Measurements from ENCODE around the gene CHD6.

CHD6 gene

GRCh38 chr20:41390889-41391288 is 227.3 kb downstream of the CHD6 start:
- DNase-seq: no peak

- no peak for DNase-seq
These were observed 230.7 kb downstream of the CHD6 start for GRCh38 chr20:41387444-41387851.

- no peak for DNase-seq
These were observed 231.4 kb downstream of the CHD6 start for GRCh38 chr20:41386502-41387427.

DNA sequence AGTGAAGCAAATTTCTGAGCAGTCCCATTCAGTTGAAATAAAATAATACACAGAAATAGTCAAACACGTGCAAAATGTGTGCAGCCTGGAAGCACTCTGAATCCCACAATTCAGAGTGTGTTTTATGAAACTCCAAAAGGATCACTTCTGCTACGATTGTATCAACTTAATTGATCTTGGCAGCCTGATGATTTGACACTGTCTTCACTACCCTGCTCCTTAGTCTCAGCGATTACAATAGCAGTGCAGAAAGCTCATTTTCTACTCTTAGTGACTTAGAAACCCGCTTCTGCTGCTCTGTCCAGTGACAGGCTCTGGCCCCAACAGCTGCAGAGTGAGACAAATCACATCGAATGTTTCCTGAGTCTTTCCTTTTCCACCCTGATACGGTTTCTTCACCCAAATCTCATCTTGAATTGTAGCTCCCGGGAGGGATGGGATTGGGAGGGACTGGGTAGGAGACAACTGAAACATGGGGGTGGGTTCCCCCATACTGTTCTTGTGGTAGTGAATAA is 235.3 kb downstream of the CHD6 start:
- DNase-seq: no peak

- no peak for DNase-seq
These were observed 237.5 kb downstream of the CHD6 start for GRCh38 chr20:41380551-41381193.

DNA sequence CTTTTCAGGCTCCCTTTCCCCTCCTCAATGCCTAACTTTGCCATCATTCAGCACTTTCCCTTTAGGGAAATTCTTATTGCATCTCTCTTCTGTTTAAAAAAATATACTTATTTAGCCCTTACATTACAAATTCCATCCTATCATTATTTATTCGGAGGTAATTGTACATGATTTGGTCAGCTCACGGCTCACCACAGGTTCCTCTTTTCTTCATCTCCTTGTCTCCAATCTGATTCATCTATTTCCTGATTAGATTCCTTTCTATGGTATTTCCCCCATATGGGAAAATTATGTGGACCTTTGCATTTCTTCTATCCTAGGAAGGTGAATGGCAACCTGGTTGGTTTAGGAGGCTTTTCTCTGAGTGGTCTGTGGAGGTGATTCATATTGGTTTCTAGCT is 238.6 kb downstream of the CHD6 start:
- DNase-seq: no peak

GRCh38 chr20:41377275-41377674 is 240.9 kb downstream of the CHD6 start:
- no peak for DNase-seq

DNA sequence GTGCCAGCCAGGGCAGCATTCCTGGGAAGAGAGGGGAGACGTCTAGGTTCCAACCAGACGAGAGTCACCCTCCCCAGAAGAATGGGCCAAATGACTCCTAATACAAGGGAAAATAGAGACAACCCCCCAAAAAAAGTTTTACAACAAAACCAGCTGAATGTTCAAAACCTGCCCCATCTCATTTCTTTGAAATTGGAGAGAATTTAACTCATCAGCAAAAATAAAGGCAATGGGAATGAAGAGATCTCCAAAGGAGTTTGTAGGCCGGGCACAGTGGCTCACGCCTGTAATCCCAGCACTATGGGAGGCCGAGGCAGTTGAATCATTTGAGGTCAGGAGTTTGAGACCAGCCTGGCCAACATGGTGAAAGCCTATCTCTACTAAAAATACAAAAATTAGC is 241.8 kb downstream of the CHD6 start:
- no peak for DNase-seq

GRCh38 chr20:41375846-41376245 is 242.3 kb downstream of the CHD6 start:
- DNase-seq: no peak

GRCh38 chr20:41373931-41374920 is 244.0 kb downstream of the CHD6 start:
- no peak for DNase-seq

DNA sequence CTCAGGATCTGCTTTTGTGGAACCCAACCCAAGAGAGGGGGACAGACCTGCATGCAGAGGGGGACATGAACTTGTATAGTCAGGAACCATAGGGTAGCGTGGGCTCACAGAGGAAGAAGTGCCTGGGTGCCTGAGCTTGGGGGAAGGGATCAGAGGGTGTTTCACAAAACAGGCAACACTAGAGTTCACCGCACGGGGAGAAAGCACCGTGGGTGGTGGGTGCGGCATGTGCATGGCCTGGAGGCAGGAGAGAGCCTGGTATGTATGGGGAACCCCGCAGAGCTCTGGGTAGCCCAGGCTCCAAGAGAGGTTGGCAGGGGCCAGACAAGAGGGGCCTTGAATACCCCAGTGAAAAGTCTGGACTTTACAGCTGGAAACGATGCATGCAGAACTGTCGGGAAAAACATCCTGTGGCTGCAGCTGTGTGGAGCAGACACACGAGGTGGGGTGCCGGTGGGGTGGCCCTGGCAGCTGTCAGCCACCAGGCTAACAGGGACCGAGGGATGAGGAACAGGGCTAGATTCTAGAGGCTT is 244.9 kb downstream of the CHD6 start:
- no peak for DNase-seq

DNA sequence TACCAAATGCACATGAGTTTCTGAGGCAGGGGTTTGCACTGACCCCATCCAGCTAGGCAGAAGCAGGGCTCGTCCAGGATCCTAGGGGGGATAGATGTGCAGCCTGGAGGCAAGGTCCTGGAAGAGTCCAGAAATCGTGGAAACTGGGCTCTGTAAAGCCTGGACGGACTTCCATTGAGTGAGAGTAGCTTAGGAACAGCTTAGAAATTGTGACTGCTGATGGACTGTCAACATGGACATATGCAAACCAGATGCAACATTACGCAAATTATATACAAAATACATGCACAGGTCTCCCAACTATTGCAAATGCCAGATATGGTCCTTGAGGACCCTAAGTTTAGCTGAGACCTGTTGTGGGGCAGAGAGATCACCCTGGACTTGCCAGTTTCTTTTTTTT is 246.8 kb downstream of the CHD6 start:
- no peak for DNase-seq

DNA sequence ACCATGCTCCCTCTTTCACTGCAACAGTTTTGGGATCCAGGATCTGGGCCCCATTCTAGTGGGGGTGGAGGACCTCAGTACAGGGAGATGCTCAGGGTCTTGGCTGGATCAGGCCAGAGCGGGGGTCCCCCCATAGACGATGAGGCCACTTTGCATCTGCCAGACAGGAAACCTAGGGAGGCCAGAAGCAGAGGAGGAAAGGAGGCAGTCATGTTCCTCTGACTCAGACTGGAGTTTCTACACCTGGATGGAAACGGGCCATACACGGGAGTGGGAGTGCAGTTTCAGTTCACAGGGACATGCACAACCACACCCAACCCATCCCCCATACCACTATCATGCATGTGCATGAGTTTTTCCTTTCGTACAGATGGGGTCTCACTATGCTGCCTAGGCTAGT is 248.0 kb downstream of the CHD6 start:
- no peak for DNase-seq

DNA sequence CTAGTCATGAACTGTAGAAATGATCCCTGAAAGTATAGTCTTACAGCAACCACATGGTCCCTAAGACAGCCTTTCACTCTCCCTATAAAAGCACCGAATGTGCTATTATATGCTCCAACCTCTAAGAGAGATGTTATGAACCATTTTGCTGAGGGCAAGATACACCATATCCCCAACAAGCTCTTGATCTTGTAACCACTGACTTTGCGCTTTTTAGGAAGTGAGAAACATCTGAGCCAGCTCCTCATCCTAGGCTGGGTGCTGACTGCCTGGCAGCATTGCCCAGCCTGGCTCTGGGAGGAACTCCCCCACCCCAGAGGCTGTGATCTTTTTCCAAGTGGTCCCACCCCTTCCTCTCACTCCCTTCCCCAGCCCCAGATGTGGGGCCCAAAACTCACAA is 248.5 kb downstream of the CHD6 start:
- no peak for DNase-seq

DNA sequence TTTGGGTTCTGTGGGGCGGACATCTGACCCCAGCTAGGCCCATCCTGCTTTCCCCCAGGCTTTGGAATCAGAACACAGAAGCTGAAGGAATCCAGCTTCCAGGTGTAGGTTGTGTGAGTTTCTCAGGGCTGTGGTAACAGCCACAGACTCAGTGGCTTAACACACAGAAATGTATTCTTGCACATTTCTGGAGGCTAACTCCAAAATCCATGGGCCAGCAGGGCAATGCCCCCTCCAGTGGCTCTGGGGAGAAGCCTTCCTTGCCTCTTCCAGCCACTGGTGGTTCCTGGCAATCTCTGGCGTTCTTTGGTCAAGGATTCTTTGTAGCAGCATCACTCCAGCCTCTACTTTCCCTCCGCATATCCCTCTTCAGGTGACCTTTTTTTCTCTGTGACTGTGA is 250.2 kb downstream of the CHD6 start:
- DNase-seq: no peak

- DNase-seq: no peak
These were observed 250.8 kb downstream of the CHD6 start for GRCh38 chr20:41367393-41367695.

- no peak for DNase-seq
These were observed 251.4 kb downstream of the CHD6 start, which contains the start of gene EMILIN3 for GRCh38 chr20:41366546-41367392. EMILIN3 (minus strand) TSS chr20:41366818; CDS start chr20:41366634, 184 bp downstream.

DNA sequence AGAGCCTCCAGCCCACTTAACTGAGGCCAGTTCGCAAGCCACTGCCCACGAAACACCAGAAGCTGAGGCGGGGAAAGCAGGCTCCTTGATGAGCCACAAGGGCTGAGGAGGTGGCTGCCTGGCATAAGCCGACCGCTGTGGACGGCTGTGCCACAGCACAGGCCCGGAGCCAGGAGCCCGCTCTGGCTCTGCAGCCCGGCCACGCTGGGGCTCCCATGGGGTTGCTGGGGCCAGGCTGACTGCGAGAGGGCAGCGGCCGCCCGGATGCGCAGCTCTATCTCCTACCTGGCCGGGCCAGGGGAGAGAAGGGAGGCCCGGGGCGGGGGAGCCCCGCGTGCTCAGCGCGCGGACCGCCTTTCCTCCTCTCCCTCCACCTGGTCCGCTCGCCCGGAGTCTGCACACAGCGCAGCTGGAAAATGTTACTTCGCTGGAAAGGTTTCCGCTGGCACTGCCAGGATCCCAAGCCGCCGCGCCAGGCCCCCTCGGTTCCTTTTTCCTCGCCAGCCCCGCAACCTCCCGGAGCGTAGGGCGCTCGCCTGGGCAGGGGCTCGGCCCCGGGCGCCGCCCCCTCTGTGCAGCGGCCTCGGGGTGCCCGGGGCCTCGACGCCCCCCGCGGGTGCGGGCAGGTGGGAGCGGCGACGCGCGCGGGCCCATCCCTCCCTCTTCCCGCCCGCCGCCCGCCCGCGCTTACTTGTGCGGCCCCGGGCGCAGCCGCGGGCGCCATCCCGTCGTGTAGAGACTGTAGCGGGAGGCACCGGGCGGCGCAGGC is 252.2 kb downstream of the CHD6 start:
- no peak for DNase-seq

GRCh38 chr20:41364967-41365765 is 253.0 kb downstream of the CHD6 start:
- no peak for DNase-seq

DNA sequence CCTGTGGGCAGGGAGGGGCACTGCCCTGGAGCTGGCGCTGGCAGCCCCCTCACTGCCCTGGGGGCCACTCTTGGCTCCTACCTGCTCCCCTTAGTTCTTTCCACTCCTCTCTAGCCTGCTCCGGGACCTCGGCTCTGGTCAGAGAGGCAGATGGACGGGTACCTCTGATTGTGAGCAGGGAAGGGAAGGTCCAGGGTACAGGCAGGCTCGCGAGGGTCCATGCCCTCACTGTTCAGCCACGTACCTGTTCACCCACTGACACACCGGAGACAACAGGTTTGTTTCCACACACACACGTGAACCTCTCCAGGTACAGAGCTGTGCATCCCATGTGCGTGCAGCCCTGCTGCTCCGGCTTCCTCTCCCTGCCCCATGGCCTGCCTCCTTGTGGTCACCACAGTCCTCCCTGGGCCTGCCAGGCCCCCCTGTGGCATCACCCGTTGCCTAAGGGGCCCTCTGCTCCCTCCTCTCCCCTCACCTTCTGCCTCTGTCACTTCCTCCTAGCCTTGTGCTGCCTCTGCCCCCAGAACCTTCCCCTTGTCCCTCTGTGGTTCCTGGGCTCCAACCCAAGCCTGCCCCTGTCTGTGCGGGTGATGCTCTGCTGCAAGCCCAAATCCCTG is 253.8 kb downstream of the CHD6 start:
- DNase-seq: no peak
